C4-2B (cell line): ENCODE data around the gene KRT32.

Experiments used
- ZFX ChIP-seq: fragments of 450-650 bp; IDR thresholded peaks from 2 replicates; pipeline ENCODE4 v1.6.1; 2017
- TF ChIP-seq, protein P1 (sequence below): fragments of 450-650 bp; conservative IDR thresholded peaks from 2 replicates; pipeline ENCODE4 v1.5.1; 2017; ENCODE audit warnings: mild to moderate bottlenecking

DNA sequence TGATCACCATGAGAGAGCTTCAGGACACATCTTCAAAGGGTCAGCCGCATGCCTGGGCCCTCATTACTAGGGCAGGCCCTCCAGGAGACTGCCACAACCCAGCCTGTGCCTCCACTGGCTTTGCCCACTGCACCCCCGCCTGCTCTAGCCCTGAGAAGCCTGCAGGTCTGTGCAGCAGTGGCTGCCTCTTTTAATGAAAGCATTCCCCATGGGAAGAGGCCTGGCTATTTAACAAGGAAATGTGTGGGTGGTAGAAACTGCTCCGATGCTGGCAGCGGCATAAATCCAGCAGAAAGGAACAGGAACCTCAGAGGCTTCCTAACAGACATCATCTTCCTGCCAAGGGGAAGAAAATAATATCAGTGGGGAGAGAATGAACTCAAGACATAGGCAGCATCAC, 375 bp upstream of the KRT32 start:
- TF ChIP-seq, protein P1, sequence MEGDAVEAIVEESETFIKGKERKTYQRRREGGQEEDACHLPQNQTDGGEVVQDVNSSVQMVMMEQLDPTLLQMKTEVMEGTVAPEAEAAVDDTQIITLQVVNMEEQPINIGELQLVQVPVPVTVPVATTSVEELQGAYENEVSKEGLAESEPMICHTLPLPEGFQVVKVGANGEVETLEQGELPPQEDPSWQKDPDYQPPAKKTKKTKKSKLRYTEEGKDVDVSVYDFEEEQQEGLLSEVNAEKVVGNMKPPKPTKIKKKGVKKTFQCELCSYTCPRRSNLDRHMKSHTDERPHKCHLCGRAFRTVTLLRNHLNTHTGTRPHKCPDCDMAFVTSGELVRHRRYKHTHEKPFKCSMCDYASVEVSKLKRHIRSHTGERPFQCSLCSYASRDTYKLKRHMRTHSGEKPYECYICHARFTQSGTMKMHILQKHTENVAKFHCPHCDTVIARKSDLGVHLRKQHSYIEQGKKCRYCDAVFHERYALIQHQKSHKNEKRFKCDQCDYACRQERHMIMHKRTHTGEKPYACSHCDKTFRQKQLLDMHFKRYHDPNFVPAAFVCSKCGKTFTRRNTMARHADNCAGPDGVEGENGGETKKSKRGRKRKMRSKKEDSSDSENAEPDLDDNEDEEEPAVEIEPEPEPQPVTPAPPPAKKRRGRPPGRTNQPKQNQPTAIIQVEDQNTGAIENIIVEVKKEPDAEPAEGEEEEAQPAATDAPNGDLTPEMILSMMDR, result no peak
- no peak for TF ChIP-seq ZFX
